Parathyroid adenoma (tissue), 2 donors: ENCODE data around the gene TEAD1.

Source experiments
- H2AFZ ChIP-seq: fragments of 300-600 bp; sonication (generic); one replicate; pipeline ENCODE4 v1.7.0; 2017; ENCODE audit warnings: antibody characterized with exemption, mild to moderate bottlenecking
- H3K27ac ChIP-seq: fragments of 300-600 bp; sonication (generic); one replicate; pipeline ENCODE4 v1.7.0; 2017
- H3K27me3 ChIP-seq: fragments of 300-600 bp; sonication (generic); one replicate; pipeline ENCODE4 v1.7.0; 2017; ENCODE audit warnings: low read length; ENCODE audit not compliant: control insufficient read depth, insufficient read depth
- H3K36me3 ChIP-seq: fragments of 300-600 bp; sonication (generic); one replicate; pipeline ENCODE4 v1.7.0; 2017; ENCODE audit warnings: low read length; ENCODE audit not compliant: control insufficient read depth, insufficient read depth
- H3K4me1 ChIP-seq: fragments of 300-600 bp; sonication (generic); one replicate; pipeline ENCODE4 v1.7.0; 2017; ENCODE audit warnings: control low read depth
- H3K4me2 ChIP-seq: fragments of 300-600 bp; sonication (generic); one replicate; pipeline ENCODE4 v1.7.0; 2017; ENCODE audit warnings: low read length
- H3K4me3 ChIP-seq: fragments of 300-600 bp; sonication (generic); one replicate; pipeline ENCODE4 v1.7.0; 2017; ENCODE audit warnings: low read depth, low read length
- H3K79me2 ChIP-seq: fragments of 300-600 bp; sonication (generic); one replicate; pipeline ENCODE4 v1.7.0; 2017; ENCODE audit warnings: control low read depth
- H3K9ac ChIP-seq: fragments of 300-600 bp; sonication (generic); one replicate; pipeline ENCODE4 v1.7.0; 2017; ENCODE audit warnings: mild to moderate bottlenecking
- H3K9me3 ChIP-seq: fragments of 300-600 bp; sonication (generic); one replicate; pipeline ENCODE4 v1.7.0; 2017; ENCODE audit warnings: low read length; ENCODE audit not compliant: control insufficient read depth
- CTCF ChIP-seq: fragments of 300-600 bp; sonication (generic); IDR thresholded peaks from one replicate; pipeline ENCODE4 v1.7.0; 2017; ENCODE audit warnings: antibody characterized with exemption, mild to moderate bottlenecking
- donor health status: primary hyperparathyroidism.

The TEAD1 gene

GRCh38 chr11:12901272-12901671 is 227.1 kb downstream of the TEAD1 start:
- Histone ChIP-seq H3K9me3 (no peaks in the 10 kb centered on the region), H3K4me2 (no peak overlapping the region), H3K27me3 (no peaks in the 10 kb centered on the region), H3K79me2 (no peaks in the 10 kb centered on the region), H3K9ac (no peak overlapping the region), H2AFZ (no peak overlapping the region), H3K36me3 (no peaks in the 10 kb centered on the region), H3K27ac (no peak overlapping the region), H3K4me1 (no peaks in the 10 kb centered on the region), H3K4me3 (no peak overlapping the region)
- no peak for TF ChIP-seq CTCF

GRCh38 chr11:12901874-12902481 is 227.8 kb downstream of the TEAD1 start:
- no peaks in the 10 kb centered on the region for H3K36me3 ChIP-seq

GRCh38 chr11:12902791-12903486 is 228.7 kb downstream of the TEAD1 start:
- no peaks in the 10 kb centered on the region for H3K27me3 ChIP-seq
- H3K36me3 ChIP-seq = no peaks in the 10 kb centered on the region
- no peaks in the 10 kb centered on the region for H3K79me2 ChIP-seq
- H2AFZ ChIP-seq = no peak overlapping the region
- H3K4me3 ChIP-seq = no peak overlapping the region
- H3K9ac ChIP-seq = no peak overlapping the region
- no peaks in the 10 kb centered on the region for H3K4me1 ChIP-seq
- H3K9me3 ChIP-seq = no peaks in the 10 kb centered on the region
- TF ChIP-seq CTCF = no peak
- H3K27ac ChIP-seq = no peak overlapping the region
- no peak overlapping the region for H3K4me2 ChIP-seq

More at GRCh38 chr11:12901874-12902481, 227.8 kb downstream of the TEAD1 start:
- no peak overlapping the region for H3K9ac ChIP-seq
- H2AFZ ChIP-seq = no peak overlapping the region
- H3K27ac ChIP-seq = no peak overlapping the region
- H3K9me3 ChIP-seq = no peaks in the 10 kb centered on the region
- H3K4me1 ChIP-seq = no peaks in the 10 kb centered on the region
- no peak overlapping the region for H3K4me2 ChIP-seq
- no peak overlapping the region for H3K4me3 ChIP-seq
- TF ChIP-seq CTCF = no peak
- H3K79me2 ChIP-seq = no peaks in the 10 kb centered on the region
- no peaks in the 10 kb centered on the region for H3K27me3 ChIP-seq

GRCh38 chr11:12905435-12905834 is 231.2 kb downstream of the TEAD1 start:
- Histone ChIP-seq H3K9ac (no peak overlapping the region), H3K79me2 (no peaks in the 10 kb centered on the region), H3K27me3 (no peaks in the 10 kb centered on the region), H3K27ac (no peak overlapping the region), H2AFZ (no peak overlapping the region), H3K4me2 (no peak overlapping the region), H3K4me1 (no peaks in the 10 kb centered on the region), H3K36me3 (no peaks in the 10 kb centered on the region), H3K9me3 (no peaks in the 10 kb centered on the region), H3K4me3 (no peak overlapping the region)
- TF ChIP-seq CTCF = no peak

- TF ChIP-seq CTCF = no peak
- Histone ChIP-seq H3K4me3 (no peak overlapping the region), H3K4me2 (no peak overlapping the region)
These were observed 232.3 kb downstream of the TEAD1 start for GRCh38 chr11:12906501-12906900.

More at GRCh38 chr11:12906501-12906900, 232.3 kb downstream of the TEAD1 start:
- H3K36me3 ChIP-seq = no peaks in the 10 kb centered on the region
- no peaks in the 10 kb centered on the region for H3K9me3 ChIP-seq
- H3K9ac ChIP-seq = no peak overlapping the region
- no peaks in the 10 kb centered on the region for H3K27me3 ChIP-seq
- no peaks in the 10 kb centered on the region for H3K79me2 ChIP-seq
- no peak overlapping the region for H3K27ac ChIP-seq
- H2AFZ ChIP-seq = no peak overlapping the region
- H3K4me1 ChIP-seq = no peaks in the 10 kb centered on the region
